Activated CD4-positive, alpha-beta T cell treated with anti-CD3 and anti-CD28 coated beads, Interleukin-2, amount 10 ng/mL, durations not matched to agents 24 days and 14 days (primary cell): ENCODE measurements around the gene HNRNPA0. TPM values are rescaled to one million over a fixed set of nuclear protein-coding genes. Genes with fewer than 3 reads are reported as not detected.

Experiments
- DNase-seq: peaks from one replicate; pipeline ENCODE4 v3.0.0; 2022
- H3K27ac Mint-ChIP-seq: one replicate; pipeline ENCODE4 v1.8.0; 2022; ENCODE audit warnings: mild to moderate bottlenecking, mixed read lengths
- H3K27me3 Mint-ChIP-seq: one replicate; pipeline ENCODE4 v1.8.0; 2022; ENCODE audit warnings: mixed read lengths
- H3K36me3 Mint-ChIP-seq: one replicate; pipeline ENCODE4 v1.8.0; 2022; ENCODE audit warnings: low read depth, mild to moderate bottlenecking, mixed read lengths
- H3K4me1 Mint-ChIP-seq: one replicate; pipeline ENCODE4 v1.8.0; 2021; ENCODE audit warnings: mixed read lengths
- H3K4me3 Mint-ChIP-seq: one replicate; pipeline ENCODE4 v1.8.0; 2022; ENCODE audit warnings: mild to moderate bottlenecking, moderate library complexity, mixed read lengths
- H3K9me3 Mint-ChIP-seq: one replicate; pipeline ENCODE4 v1.8.0; 2021; ENCODE audit warnings: mixed read lengths
- intact Hi-C: fragments of 100-400 bp; cut with micrococcal nuclease; formaldehyde crosslinking; loops from one replicate; pipeline ENCODE4 v1.15.1; 2023
- total RNA-seq: library from RNA; stranded (reverse); gene quantifications from 2 replicates; pipeline ENCODE4 v1.2.3, GENCODE V29; 2022

HNRNPA0 gene
- total RNA-seq, 1 donor from 2014 or later: 38.6 TPM

GRCh38 chr5:137761566-137761965 is 7.4 kb upstream of the HNRNPA0 start:
- Mint-ChIP-seq H3K36me3 (no peaks in the 10 kb centered on the region), H3K27me3 (peaks cover 12% of the 10 kb centered on the region), H3K4me3 (no peak overlapping the region), H3K9me3 (no peaks in the 10 kb centered on the region), H3K4me1 (peaks cover 1% of the 10 kb centered on the region), H3K27ac (no peak overlapping the region)
- no peak for DNase-seq
- intact Hi-C loops: no loop called here

- Mint-ChIP-seq H3K36me3 (peaks cover 3% of the 10 kb centered on the region), H3K27me3 (peaks cover 14% of the 10 kb centered on the region), H3K27ac (no peak overlapping the region), H3K4me3 (no peak overlapping the region), H3K4me1 (peaks cover 1% of the 10 kb centered on the region), H3K9me3 (peaks cover 2% of the 10 kb centered on the region)
- intact Hi-C loops: no loop called here
- DNase-seq: no peak
These were observed 6.8 kb upstream of the HNRNPA0 start for GRCh38 chr5:137760719-137761516.

- intact Hi-C loops: no loop called here
- Mint-ChIP-seq H3K9me3 (peaks cover 5% of the 10 kb centered on the region), H3K27me3 (peaks cover 14% of the 10 kb centered on the region), H3K27ac (no peak overlapping the region), H3K36me3 (peaks cover 3% of the 10 kb centered on the region), H3K4me1 (peaks cover 2% of the 10 kb centered on the region), H3K4me3 (no peak overlapping the region)
- no peak for DNase-seq
These were observed 6.1 kb upstream of the HNRNPA0 start for GRCh38 chr5:137760294-137760693.

- Mint-ChIP-seq H3K36me3 (peaks cover 8% of the 10 kb centered on the region), H3K27me3 (peaks cover 12% of the 10 kb centered on the region), H3K27ac (no peak overlapping the region), H3K4me1 (peaks cover 7% of the 10 kb centered on the region), H3K4me3 (no peak overlapping the region), H3K9me3 (peaks cover 5% of the 10 kb centered on the region)
- DNase-seq: no peak
- intact Hi-C loops: loop anchor here (10.0 kb wide), 2 partner anchors 576 to 706 kb away; partner anchors contain the start of genes CDC25C, EGR1 and FAM53C
These were observed 4.6 kb upstream of the HNRNPA0 start for GRCh38 chr5:137758715-137759306.

- H3K4me3 Mint-ChIP-seq: no peak overlapping the region
- H3K36me3 Mint-ChIP-seq: peaks cover 15% of the 10 kb centered on the region
- H3K27ac Mint-ChIP-seq: no peak overlapping the region
- H3K4me1 Mint-ChIP-seq: peaks cover 7% of the 10 kb centered on the region
- peaks cover 5% of the 10 kb centered on the region for H3K9me3 Mint-ChIP-seq
- intact Hi-C loops: loop anchor here (10.0 kb wide), 2 partner anchors 577 to 707 kb away; partner anchors contain the start of genes CDC25C, EGR1 and FAM53C
- peaks cover 11% of the 10 kb centered on the region for H3K27me3 Mint-ChIP-seq
- no peak for DNase-seq
These were observed 4.0 kb upstream of the HNRNPA0 start for GRCh38 chr5:137758121-137758520.

GRCh38 chr5:137757634-137758033 is 3.5 kb upstream of the HNRNPA0 start:
- DNase-seq: no peak
- intact Hi-C loops: loop anchor here (10.0 kb wide), 2 partner anchors 577 to 707 kb away; partner anchors contain the start of genes CDC25C, EGR1 and FAM53C
- peaks cover 11% of the 10 kb centered on the region for H3K27me3 Mint-ChIP-seq
- peaks cover 7% of the 10 kb centered on the region for H3K4me1 Mint-ChIP-seq
- H3K4me3 Mint-ChIP-seq: no peak overlapping the region
- H3K36me3 Mint-ChIP-seq: peaks cover 19% of the 10 kb centered on the region
- peaks cover 5% of the 10 kb centered on the region for H3K9me3 Mint-ChIP-seq
- no peak overlapping the region for H3K27ac Mint-ChIP-seq

- peak overlapping the region; percentile 100 for H3K27ac Mint-ChIP-seq
- H3K4me1 Mint-ChIP-seq: peaks cover 26% of the 10 kb centered on the region
- peaks cover 5% of the 10 kb centered on the region for H3K9me3 Mint-ChIP-seq
- DNase-seq: no peak
- intact Hi-C loops: loop anchor here (1.0 to 10.0 kb wide), 10 partner anchors 12 to 788 kb away; partner anchors contain the start of genes BRD8, CDC25C, EGR1 and ETF1
- H3K36me3 Mint-ChIP-seq: peaks cover 41% of the 10 kb centered on the region
- peak overlapping the region; percentile 93 for H3K4me3 Mint-ChIP-seq
- H3K27me3 Mint-ChIP-seq: peaks cover 9% of the 10 kb centered on the region
These were observed 999 bp upstream of the HNRNPA0 start for GRCh38 chr5:137754961-137755762.

- Mint-ChIP-seq H3K4me1 (peaks cover 26% of the 10 kb centered on the region), H3K27me3 (peaks cover 7% of the 10 kb centered on the region), H3K27ac (peak overlapping the region; percentile 100), H3K9me3 (peaks cover 5% of the 10 kb centered on the region), H3K4me3 (peak overlapping the region; percentile 93), H3K36me3 (peaks cover 43% of the 10 kb centered on the region)
- intact Hi-C loops: loop anchor here (1.0 to 10.0 kb wide), 10 partner anchors 10 to 789 kb away; partner anchors contain the start of genes BRD8, CDC25C, EGR1 and ETF1
- DNase-seq: no peak
These were observed 424 bp downstream of the HNRNPA0 start for GRCh38 chr5:137753691-137754187.

GRCh38 chr5:137752905-137753690 is 1.1 kb downstream of the HNRNPA0 start:
- intact Hi-C loops: loop anchor here (10.0 kb wide), 2 partner anchors 582 to 712 kb away; partner anchors contain the start of genes CDC25C, EGR1 and FAM53C
- Mint-ChIP-seq H3K4me1 (peaks cover 25% of the 10 kb centered on the region), H3K27ac (peak overlapping the region; percentile 100)

GRCh38 chr5:137751869-137752491 is 2.2 kb downstream of the HNRNPA0 start:
- peaks cover 5% of the 10 kb centered on the region for H3K9me3 Mint-ChIP-seq
- peak overlapping the region; percentile 81 for H3K27ac Mint-ChIP-seq
- H3K4me3 Mint-ChIP-seq: peak overlapping the region; percentile 93
- H3K27me3 Mint-ChIP-seq: peaks cover 4% of the 10 kb centered on the region
- intact Hi-C loops: loop anchor here (10.0 kb wide), 2 partner anchors 583 to 713 kb away; partner anchors contain the start of genes CDC25C, EGR1 and FAM53C
- H3K36me3 Mint-ChIP-seq: peaks cover 43% of the 10 kb centered on the region
- peak; percentile 71 for DNase-seq
- H3K4me1 Mint-ChIP-seq: peaks cover 25% of the 10 kb centered on the region

More at GRCh38 chr5:137752905-137753690, 1.1 kb downstream of the HNRNPA0 start:
- Mint-ChIP-seq H3K36me3 (peaks cover 43% of the 10 kb centered on the region), H3K9me3 (peaks cover 5% of the 10 kb centered on the region), H3K4me3 (peak overlapping the region; percentile 93), H3K27me3 (peaks cover 7% of the 10 kb centered on the region)
- DNase-seq: peak; percentile 85

GRCh38 chr5:137750436-137750835 is 3.7 kb downstream of the HNRNPA0 start:
- Mint-ChIP-seq H3K4me1 (peaks cover 25% of the 10 kb centered on the region), H3K9me3 (no peaks in the 10 kb centered on the region), H3K27ac (no peak overlapping the region), H3K27me3 (no peaks in the 10 kb centered on the region), H3K36me3 (peaks cover 40% of the 10 kb centered on the region), H3K4me3 (no peak overlapping the region)
- no peak for DNase-seq
- intact Hi-C loops: loop anchor here (10.0 kb wide), 2 partner anchors 584 to 714 kb away; partner anchors contain the start of genes CDC25C, EGR1 and FAM53C

- Mint-ChIP-seq H3K36me3 (peaks cover 25% of the 10 kb centered on the region), H3K4me1 (peaks cover 22% of the 10 kb centered on the region), H3K27ac (no peak overlapping the region), H3K27me3 (peaks cover 4% of the 10 kb centered on the region), H3K9me3 (no peaks in the 10 kb centered on the region), H3K4me3 (no peak overlapping the region)
- intact Hi-C loops: no loop called here
- no peak for DNase-seq
These were observed 6.3 kb downstream of the HNRNPA0 start for GRCh38 chr5:137747848-137748247.
